ENCODE measurements around the gene IKZF2.

The IKZF2 gene

GRCh38 chr2:213122725-213123124, 28.7 kb downstream of the IKZF2 start:
- no peak overlapping the region for H3K4me3 ChIP-seq (ENCODE audit: low read depth, low read length)
- no peak for DNase-seq (ENCODE audit: low read depth)
- TF ChIP-seq MYC (IDR thresholded peaks at IDR 0.05; ENCODE audit: low read depth, low read length) (no peak), POLR2A (IDR thresholded peaks at IDR 0.05; ENCODE audit: extremely low read depth, insufficient read length) (no peak)
- TF ChIP-seq, protein P1, sequence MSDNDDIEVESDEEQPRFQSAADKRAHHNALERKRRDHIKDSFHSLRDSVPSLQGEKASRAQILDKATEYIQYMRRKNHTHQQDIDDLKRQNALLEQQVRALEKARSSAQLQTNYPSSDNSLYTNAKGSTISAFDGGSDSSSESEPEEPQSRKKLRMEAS (IDR thresholded peaks at IDR 0.05; ENCODE audit: low read depth, low read length), result no peak
- TF ChIP-seq, protein P2, sequence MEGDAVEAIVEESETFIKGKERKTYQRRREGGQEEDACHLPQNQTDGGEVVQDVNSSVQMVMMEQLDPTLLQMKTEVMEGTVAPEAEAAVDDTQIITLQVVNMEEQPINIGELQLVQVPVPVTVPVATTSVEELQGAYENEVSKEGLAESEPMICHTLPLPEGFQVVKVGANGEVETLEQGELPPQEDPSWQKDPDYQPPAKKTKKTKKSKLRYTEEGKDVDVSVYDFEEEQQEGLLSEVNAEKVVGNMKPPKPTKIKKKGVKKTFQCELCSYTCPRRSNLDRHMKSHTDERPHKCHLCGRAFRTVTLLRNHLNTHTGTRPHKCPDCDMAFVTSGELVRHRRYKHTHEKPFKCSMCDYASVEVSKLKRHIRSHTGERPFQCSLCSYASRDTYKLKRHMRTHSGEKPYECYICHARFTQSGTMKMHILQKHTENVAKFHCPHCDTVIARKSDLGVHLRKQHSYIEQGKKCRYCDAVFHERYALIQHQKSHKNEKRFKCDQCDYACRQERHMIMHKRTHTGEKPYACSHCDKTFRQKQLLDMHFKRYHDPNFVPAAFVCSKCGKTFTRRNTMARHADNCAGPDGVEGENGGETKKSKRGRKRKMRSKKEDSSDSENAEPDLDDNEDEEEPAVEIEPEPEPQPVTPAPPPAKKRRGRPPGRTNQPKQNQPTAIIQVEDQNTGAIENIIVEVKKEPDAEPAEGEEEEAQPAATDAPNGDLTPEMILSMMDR (IDR thresholded peaks at IDR 0.05; ENCODE audit: low read depth, low read length), result no peak

- no peak for DNase-seq (ENCODE audit: low read depth)
- no peak overlapping the region for H3K4me3 ChIP-seq (ENCODE audit: low read depth, low read length)
- TF ChIP-seq, protein P1 (IDR thresholded peaks at IDR 0.05; ENCODE audit: low read depth, low read length), result no peak
- TF ChIP-seq POLR2A (IDR thresholded peaks at IDR 0.05; ENCODE audit: extremely low read depth, insufficient read length) (no peak), MYC (IDR thresholded peaks at IDR 0.05; ENCODE audit: low read depth, low read length) (no peak)
- TF ChIP-seq, protein P2 (IDR thresholded peaks at IDR 0.05; ENCODE audit: low read depth, low read length), result no peak
Measured at GRCh38 chr2:213121690-213122089, 29.7 kb downstream of the IKZF2 start.

DNA sequence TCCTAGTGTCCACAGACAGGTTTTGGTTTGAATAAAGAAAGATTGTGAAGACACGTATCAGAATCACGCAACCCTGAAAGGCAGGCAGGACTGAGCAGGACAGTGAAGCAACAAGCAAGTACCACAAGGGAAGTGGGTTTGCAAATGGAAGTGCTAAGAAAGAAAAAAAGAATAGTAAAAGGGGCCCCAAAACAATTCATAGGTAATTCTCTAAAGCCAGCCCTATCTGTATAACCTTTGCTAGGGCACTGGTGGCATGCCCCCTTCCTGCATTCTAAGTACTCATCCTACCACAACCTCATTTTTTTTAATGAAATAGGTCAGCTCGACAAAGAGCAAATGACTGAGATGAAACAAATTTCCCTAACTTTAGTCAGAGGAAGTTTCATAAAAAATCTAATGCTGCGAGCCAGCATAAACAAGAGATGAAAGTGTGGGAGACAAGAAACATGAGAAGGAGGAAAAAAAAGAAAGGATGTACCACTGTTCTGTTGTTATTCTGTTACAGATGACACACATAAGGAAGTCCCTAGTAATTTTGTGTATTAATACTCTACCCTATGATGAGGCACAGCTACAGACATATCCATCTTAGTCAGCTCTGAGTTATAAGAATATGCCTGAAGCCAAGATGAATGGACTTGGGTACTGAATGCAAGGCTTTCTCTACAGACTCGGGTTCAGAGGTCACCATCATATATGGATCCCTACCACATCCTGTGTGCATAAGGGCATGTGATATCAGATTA, 32.2 kb downstream of the IKZF2 start:
- no peak overlapping the region for H3K4me3 ChIP-seq (ENCODE audit: low read depth, low read length)
- DNase-seq (ENCODE audit: low read depth), result peak; percentile 40
- TF ChIP-seq, protein P2 (IDR thresholded peaks at IDR 0.05; ENCODE audit: low read depth, low read length), result no peak
- TF ChIP-seq POLR2A (IDR thresholded peaks at IDR 0.05; ENCODE audit: extremely low read depth, insufficient read length) (no peak), MYC (IDR thresholded peaks at IDR 0.05; ENCODE audit: low read depth, low read length) (no peak)
- TF ChIP-seq, protein P1 (IDR thresholded peaks at IDR 0.05; ENCODE audit: low read depth, low read length), result no peak

- DNase-seq (ENCODE audit: low read depth), result no peak
- H3K4me3 ChIP-seq (ENCODE audit: low read depth, low read length), result no peak overlapping the region
- TF ChIP-seq POLR2A (IDR thresholded peaks at IDR 0.05; ENCODE audit: extremely low read depth, insufficient read length) (no peak), MYC (IDR thresholded peaks at IDR 0.05; ENCODE audit: low read depth, low read length) (no peak)
- TF ChIP-seq, protein P2 (IDR thresholded peaks at IDR 0.05; ENCODE audit: low read depth, low read length), result no peak
- TF ChIP-seq, protein P1 (IDR thresholded peaks at IDR 0.05; ENCODE audit: low read depth, low read length), result no peak
Measured at GRCh38 chr2:213108308-213108707, 43.1 kb downstream of the IKZF2 start.

GRCh38 chr2:213107728-213108127, 43.7 kb downstream of the IKZF2 start:
- H3K4me3 ChIP-seq (ENCODE audit: low read depth, low read length), result no peak overlapping the region
- TF ChIP-seq MYC (IDR thresholded peaks at IDR 0.05; ENCODE audit: low read depth, low read length) (no peak), POLR2A (IDR thresholded peaks at IDR 0.05; ENCODE audit: extremely low read depth, insufficient read length) (no peak)
- TF ChIP-seq, protein P1 (IDR thresholded peaks at IDR 0.05; ENCODE audit: low read depth, low read length), result no peak
- TF ChIP-seq, protein P2 (IDR thresholded peaks at IDR 0.05; ENCODE audit: low read depth, low read length), result no peak
- DNase-seq (ENCODE audit: low read depth), result no peak
